ENCODE results near the gene RALGPS1.

Gene RALGPS1, protein sequence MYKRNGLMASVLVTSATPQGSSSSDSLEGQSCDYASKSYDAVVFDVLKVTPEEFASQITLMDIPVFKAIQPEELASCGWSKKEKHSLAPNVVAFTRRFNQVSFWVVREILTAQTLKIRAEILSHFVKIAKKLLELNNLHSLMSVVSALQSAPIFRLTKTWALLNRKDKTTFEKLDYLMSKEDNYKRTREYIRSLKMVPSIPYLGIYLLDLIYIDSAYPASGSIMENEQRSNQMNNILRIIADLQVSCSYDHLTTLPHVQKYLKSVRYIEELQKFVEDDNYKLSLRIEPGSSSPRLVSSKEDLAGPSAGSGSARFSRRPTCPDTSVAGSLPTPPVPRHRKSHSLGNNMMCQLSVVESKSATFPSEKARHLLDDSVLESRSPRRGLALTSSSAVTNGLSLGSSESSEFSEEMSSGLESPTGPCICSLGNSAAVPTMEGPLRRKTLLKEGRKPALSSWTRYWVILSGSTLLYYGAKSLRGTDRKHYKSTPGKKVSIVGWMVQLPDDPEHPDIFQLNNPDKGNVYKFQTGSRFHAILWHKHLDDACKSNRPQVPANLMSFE

DNA sequence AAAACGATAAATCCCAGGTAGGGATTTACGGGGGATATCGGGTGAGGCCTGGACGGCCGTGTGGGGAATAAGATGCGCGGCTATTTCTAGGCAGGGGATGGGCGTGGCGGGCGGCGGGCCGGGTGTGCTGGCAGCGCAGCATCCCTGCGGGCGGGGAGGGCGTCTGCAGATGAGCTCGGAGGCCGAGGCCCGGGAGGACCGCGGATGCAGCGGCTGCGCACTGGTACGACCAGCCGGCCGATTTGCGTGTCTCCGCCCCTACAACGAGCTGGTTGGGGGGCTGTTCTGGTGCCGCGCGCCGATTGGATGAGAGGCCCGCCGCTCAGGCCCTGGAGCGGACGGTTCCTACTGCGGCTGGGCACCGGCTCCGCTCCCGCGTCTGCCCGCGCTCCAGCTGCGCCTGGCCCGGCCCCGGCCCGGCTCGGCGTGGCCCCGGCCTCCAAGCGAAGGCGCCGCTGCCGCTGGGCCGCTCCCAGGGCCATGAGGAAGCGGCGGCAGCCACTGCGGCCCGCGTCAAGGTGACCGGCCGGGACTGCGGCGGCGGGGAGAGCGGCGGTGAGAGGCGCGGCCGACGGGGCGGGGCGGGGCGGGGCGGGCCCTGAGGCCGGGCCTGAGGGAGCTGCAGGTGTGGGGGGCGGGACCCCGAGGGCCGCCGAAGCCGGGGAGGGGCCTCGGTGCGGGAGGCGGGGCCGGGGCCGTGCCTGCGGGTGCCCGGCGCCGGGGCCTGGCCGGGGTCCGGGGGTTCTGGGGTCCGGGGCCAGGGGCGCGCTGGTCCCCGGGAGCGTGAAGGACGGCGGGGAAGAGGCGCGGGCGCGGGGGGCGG lies at the start of gene RALGPS1:
Gene RALGPS1 (plus strand): TSS at position 325 of the 823 bp plus-strand sequence. CDS start 47,508 bp downstream, outside the sequence.
- peak; percentile 78 to 90 (median 79) for DNase-seq (ENCODE audit: low read depth in 3 of 3)

DNA sequence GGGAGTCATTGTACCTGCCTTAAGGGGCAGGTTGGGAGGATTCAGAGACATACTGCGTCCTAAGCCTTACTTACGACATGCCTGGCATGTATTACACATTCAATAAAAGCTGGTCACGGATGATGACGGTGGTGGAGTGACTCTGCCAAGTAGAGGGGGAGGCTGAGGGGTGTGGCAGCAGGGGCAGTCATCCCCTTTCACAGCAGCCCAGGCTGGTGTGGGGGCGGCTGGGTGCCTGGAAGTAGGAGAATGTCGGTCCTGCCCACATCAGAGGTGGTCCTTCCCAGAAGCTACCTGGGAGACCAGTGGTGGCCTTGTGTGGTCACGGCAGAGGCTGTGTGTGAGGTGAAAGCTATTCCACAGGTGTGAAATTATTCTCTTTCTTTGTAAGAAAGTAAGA lies 45.2 kb upstream of the RALGPS1 start:
- no peak for DNase-seq (ENCODE audit: low read depth in 3 of 3)

DNA sequence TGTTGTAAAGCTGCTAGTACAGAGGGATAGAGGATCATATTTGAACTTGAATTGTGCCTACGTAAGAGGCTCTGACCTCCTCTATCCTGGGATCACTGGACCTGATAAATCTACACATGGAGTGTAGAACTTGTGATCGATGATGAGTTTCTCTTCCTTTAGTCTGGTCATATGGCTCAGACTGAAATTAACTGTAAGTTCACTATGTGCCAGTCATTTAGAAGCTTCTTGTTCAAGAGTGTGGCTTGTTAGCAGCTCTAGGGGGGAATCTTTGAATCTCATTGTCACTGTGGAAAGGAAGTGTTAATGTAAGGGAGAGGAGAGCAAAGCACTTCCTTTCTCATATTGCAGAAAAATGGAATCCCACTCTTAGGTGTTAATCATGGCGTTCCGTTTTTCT lies 42.1 kb upstream of the RALGPS1 start:
- no peak for DNase-seq (ENCODE audit: low read depth in 3 of 3)

DNA sequence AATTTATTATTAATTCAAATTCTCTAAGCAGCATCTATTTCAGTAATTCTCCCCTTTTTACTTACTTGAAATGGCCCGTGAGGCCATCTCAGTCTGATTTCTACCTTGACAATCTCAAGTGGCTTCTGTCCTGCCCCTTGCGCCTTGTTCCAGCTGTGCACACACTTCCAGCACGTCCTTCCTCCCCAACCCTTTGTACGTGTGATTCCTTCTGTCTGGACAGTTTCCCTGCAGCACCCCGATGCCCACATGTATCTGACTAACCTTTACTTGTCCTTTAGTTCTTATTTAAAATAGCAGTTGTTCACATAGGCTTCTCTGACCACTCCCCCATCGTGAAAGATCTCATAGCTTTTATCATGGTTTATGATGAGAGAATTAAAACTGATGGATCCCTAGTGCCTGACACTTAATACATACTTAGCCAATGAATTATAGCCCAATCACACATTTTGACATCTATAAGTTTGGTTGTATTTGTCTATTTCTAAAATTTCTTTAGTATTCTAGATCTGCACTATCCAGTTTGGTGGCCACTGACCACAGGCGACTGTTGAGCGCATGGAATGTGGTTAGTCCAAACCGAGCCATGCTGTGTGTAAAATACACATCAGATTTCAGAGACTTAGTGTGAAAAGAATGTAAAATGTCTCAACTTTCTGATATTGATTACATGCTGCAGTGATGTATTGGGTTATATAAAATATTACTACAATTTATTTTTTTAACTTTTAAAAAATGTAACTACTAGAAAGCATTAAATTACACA lies 39.9 kb upstream of the RALGPS1 start:
- no peak for DNase-seq (ENCODE audit: low read depth in 3 of 3)

DNA sequence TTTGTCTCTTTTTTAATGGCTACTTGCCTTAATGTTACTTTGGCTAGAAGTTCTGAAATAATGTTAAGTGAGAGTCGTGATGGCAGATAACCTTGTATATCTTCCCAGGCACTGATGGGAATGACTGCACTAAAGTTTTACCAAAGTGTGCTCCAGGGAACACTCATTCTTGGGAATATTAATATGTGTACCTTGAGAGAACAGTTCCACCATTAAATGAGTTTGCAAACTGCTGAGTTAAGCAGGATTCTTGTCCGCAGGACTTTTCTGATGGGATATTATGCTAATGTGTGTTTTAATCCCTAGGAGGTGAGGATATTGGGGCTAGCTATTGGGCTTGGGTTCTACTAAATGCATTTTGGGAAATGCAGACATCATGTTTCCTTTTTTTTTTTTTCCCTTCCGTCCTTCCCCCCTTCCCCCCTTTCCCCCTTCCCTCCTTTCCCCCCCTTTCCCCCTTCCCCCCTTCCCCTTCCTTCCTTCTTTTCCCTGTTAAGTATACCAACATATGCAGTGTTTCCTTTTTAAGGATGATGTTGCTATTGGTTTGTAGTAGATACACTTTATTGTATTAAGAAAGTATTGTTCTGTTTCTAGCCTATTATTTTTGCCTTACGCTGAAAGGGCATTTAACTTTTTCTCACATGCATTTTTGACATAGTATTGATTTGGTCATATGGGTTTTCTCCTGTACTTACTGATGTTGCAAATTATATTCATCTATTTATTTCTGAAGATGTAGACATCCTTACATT lies 38.6 kb upstream of the RALGPS1 start:
- DNase-seq (ENCODE audit: low read depth in 3 of 3) = no peak

DNA sequence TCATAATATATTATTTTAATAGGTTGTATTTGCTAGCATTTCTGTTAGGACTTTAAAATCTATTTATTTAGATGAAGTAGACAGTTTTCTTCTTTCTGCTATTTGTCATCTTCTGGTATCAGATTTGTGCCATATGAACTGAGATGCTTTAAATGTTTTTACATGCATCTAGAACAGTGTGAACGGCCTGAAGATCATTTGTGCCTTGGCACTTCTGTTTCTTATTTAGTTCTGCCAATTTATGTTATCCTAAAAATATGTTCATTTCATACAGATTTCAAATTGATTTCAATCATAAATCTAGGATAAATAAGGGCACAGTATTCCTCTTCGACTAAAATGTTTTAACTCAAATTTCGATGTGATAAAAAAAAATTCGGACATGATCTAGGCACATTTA lies 38.1 kb upstream of the RALGPS1 start:
- no peak for DNase-seq (ENCODE audit: low read depth in 3 of 3)

DNA sequence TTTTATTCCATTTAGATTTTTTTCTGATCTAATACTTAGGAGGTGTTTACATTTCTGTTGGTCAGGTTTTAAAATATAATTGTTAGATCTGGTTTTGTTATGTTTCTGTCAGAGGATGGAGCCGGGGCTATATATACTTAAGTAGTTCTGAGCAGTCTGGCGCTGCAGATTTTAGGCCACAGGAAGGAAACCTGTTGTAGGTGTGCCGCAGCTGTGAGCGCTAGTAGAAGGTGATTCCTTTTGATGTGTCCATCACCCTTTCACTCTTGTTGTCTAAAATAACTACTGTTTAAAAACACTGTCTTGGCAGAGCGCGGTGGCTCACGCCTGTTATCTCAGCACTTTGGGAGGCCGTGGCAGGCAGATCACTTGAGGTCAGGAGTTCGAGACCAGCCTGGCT lies 37.2 kb upstream of the RALGPS1 start:
- DNase-seq (ENCODE audit: low read depth in 3 of 3) = no peak

DNA sequence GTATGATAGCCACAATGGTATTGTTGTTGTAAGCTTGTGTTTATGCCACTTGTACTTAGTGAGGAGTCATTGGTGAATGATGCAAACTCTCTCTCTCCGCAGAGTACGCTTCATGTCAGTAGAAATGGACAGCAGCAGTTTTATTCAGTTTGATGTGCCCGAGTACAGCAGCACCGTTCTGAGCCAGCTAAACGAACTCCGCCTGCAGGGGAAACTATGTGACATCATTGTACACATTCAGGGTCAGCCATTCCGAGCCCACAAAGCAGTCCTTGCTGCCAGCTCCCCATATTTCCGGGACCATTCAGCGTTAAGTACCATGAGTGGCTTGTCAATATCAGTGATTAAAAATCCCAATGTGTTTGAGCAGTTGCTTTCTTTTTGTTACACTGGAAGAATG lies 35.3 kb upstream of the RALGPS1 start:
- DNase-seq (ENCODE audit: low read depth in 3 of 3) = no peak

DNA sequence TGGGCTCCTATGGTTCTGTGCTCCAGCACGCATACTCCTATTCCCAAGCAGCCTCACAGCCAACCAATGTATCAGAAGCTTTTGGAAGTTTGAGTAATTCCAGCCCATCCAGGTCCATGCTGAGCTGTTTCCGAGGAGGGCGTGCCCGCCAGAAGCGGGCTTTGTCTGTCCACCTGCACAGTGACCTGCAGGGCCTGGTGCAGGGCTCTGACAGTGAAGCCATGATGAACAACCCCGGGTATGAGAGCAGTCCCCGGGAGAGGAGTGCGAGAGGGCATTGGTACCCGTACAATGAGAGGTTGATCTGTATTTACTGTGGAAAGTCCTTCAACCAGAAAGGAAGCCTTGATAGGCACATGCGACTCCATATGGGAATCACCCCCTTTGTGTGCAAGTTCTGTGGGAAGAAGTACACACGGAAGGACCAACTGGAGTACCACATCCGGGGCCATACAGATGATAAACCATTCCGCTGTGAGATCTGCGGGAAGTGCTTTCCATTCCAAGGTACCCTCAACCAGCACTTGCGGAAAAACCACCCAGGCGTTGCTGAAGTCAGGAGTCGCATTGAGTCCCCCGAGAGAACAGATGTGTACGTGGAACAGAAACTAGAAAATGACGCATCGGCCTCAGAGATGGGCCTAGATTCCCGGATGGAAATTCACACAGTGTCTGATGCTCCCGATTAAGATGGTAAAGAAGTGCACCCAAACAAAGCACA lies 34.2 kb upstream of the RALGPS1 start:
- no peak for DNase-seq (ENCODE audit: low read depth in 3 of 3)

DNA sequence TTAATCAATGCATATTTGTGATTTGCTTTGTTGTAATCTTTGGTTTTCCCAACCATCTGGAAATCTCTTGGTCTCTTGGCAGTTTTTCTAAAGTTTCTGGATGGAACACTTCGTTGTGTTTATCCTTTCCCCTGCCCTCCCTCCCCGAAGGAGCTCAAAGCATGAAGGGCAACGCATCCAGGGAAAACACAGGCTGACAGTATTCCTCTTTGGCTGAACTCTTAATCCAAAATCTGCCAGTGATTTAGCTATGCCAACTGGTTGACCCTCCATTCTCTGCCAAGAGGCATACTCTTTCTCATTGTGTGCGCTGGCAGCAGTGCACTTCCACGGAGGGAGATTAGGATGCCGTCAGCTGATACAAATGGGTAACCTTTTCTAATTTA lies 33.6 kb upstream of the RALGPS1 start:
- no peak for DNase-seq (ENCODE audit: low read depth in 3 of 3)

DNA sequence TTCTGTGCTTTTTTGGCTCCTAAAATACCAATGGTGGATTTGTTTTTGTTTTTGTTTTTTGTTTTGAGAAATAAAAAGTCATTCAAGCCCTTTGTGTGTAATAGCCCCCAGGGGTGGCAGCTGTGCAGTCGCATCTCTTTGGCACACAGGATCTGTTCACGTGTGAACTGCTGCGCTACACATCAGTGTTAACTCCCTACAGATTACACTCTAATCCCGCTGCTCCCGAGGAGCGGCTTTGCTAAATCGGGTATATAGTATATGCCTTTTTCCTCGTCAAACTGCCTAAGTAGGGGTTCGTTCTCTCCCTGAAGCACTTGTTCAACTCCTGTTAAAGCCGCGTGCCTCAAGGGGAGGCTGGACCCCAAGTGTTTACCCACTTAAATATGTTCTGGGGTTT lies 31.8 kb upstream of the RALGPS1 start:
- DNase-seq (ENCODE audit: low read depth in 3 of 3) = no peak

DNA sequence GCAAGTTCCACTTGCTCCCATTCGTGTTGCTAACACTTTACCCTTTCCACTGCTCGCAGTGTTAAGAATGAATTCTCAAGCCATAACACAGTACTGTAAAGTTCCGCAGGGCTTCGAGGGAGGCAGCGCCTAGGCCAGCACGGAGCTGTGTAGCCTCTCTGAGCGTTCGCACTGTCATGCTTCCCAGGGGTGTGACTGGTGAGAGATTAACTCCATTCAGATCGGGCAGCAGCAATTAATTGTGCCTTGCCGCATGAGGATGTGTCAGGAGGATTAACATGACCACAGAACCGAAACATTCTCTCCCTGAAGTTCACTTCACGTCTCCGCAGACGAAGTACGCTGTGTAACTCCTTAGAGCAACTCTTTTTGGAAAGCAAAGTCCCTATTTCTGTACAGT lies 30.9 kb upstream of the RALGPS1 start:
- DNase-seq (ENCODE audit: low read depth in 3 of 3) = no peak

DNA sequence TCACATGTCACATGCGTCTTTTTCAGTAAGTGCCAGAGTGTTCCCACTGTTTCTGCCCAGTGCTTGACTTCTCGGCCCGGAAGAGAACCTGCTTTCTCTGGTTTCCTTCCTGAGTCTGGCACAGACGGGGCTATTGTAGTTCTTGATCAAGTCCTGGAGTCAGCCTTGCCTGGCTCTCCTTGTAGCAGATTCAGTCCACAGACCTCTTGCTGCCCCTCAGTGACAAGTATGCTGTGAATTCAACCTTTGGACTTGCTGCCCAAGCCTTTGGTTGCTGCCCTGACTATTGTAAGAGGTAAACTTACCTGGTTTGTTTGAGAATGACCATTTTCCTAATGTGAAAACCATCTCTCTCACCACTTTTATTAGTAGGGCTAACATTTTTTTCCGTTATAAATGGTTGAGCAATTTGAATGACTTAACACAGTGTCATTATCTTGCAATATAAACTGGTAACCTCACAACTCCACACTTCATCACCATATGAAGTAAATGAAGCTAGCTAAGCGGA lies 29.4 kb upstream of the RALGPS1 start:
- DNase-seq (ENCODE audit: low read depth in 3 of 3) = no peak

DNA sequence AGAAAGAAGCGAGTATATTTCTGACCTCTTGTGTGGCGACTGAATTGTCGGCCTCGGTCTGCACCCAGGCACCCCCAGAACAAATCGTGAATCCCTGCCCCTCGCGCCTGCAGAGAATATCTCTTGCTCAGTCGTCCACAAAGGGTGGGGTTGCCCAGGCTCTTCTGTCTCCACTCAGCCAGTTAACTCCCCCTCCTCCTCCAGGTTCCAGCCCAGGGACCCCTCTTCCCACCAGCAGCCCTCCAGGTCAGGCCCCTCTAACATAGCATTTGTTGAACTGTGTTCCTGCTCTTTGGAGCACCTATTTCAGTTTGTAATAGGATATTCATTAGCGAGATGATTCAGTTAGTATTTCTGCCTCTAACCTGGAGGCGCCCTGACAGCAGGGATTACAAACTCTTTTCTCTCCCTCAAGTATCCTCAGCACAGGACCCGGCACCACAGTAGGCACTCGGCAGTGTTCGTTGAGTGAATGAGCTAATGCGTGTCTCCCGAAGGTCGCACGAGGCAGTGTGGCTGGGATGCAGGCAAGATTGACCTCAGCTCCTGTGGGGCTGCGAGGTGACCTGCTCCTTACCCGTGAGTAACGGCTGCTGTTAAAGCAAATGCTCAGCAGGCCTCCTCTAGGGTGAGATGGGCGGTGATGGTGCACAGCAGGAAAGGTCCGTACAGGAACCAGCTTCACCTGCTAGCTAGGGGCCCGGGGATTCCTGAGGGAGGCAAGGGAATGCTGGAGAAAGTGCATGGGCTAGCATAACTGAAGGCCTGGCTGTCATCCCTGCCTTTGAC lies 28.4 kb upstream of the RALGPS1 start:
- no peak for DNase-seq (ENCODE audit: low read depth in 3 of 3)

DNA sequence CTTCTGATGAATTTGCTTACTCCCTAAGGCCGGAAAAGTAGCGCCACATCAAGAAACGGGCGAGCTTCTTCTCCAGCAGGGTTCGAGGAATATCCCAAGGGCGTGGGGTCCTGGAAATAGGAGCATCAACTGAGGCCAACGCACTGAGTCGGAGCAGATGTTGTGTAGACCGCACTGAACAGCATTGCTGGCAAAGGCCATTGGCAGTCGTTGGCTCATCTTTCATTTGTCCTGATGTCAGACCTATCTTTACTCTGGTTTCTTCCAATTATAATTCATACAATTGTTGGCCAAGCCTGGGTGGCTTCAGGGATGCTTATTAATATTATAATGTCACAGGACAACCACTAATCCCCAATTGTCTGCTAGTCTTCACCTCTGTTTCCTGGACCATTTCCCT lies 27.7 kb upstream of the RALGPS1 start:
- no peak for DNase-seq (ENCODE audit: low read depth in 3 of 3)

DNA sequence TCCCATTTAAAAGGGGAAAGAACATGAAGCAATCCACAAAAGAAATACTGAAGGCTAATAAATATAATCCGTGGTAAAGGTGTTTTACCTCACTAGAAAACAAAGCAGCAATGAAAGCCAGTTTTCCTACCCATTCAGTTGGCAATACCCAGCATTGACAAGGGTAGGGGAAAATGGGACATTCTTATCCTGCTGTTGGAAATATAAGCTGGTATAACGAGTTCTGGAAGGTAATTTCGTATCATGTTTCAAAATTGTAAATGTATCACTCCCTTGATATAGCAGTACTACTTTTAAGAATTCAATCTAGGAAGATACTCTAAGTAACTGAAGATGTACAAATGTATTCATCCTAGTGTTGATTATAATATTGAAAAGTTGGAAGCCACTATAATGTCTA lies 22.9 kb upstream of the RALGPS1 start:
- no peak for DNase-seq (ENCODE audit: low read depth in 3 of 3)

DNA sequence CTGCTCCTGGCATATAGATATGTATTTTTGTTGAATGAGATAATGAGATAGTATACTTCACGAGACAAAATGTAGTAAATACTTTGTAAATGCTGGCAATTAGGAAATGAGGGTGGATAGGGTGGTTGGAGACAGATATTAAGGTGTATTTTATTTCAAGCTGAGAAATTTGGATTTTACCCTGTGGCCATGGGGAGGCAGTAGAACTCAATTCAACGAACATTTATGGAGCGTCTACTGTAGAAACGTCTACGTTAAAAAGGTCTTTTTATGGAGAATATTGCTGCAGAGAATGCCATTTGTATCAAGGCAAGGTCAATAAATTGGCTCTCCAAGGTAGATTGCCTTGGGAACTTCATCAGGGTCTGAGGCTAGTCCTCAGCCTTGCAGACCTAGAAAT lies 21.5 kb upstream of the RALGPS1 start:
- no peak for DNase-seq (ENCODE audit: low read depth in 3 of 3)

DNA sequence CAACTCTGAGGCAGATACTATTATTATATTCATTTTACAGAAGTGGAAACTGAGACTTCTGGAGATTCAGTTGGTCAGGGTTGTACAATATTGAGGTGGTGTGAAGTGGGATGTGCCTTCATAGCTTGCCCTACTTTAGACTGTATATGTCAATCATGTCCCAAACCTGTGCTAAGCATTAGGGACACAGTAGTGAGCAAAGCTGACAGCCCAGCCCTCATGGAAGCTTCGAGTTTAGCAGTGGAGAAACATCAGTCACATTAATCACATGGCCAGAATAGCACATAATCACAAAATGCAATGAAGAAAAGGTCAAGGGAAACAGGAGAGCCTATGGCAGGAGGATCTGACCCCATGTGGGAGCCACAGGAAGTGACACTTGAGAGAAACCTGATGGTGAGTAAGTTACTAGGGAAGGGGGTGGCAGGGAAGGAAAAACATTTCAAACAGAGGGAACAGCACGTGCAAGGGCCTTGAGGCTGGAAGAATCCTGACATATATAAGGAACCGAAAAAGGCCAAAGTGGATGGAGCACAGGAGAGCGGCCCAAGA lies 20.5 kb upstream of the RALGPS1 start:
- no peak for DNase-seq (ENCODE audit: low read depth in 3 of 3)

DNA sequence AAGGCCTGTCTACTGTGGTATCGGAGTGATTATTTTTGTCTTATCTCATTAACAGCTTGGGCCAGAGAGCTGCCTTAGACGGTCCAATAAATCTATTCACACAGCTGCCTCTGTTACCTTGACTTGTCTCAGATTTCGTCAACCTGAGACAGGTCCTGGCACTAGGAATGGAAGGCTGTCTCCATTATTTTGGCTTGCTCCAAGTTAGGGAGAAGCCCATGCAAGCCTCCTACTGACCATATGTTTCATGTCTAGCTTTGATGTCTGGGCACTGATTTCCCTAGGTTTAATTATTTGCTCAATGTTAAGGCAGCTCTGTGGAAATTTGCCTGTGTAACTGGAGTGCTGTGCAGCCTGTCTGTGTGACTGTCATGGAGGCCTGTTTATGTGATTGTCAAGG lies 12.4 kb upstream of the RALGPS1 start:
- DNase-seq (ENCODE audit: low read depth in 3 of 3) = no peak
